ENCODE results near the gene NOCT. TPM values are rescaled to one million over a fixed set of nuclear protein-coding genes. Genes with fewer than 3 reads are reported as not detected.

NOCT gene
- polyA plus RNA-seq, 1 donor from 2014 or later: 5.1 TPM

DNA sequence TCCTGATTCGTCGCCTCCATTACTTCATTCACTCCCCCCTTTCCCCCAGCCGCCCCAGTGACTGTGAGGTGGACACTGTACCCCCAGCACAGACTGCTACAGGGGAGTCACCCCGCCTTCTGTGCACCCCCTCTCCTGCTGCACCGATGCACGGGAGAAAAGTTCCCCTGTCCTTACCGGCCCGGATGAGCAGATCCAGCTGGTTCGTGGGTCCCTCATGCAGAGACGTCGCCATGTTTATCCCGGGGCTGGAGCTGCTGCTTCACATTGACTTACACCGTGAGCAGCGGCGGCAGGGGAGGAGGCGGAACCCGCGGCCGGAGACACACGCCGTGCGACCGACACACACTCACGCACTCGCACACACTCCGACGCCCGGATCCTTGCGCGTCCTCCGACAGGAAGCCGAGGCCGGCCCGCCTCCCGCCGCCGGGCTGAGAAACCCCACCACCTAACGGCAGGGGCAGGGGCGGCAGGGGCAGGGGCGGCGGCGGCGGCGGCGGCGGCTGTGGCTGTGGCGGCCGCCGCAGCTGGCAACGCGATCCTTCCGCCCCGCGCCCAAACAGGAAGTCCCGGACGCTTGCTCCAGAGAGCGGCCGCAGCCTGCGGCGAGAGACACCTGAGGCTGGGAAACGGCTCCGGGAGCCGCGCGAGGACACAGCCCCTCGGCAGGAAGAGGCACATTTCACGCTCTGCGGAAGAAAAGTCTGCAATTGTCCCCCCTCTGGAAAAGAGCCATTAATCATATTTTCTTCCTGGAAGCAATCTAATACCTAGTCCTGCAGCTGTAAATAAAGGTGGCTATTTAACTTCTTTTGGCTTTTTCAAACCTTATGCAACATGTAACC is 68.6 kb downstream of the NOCT start:
- Histone ChIP-seq H3K9me2 (ENCODE audit: insufficient read depth, low read length) (no peaks in the 10 kb centered on the region), H3K4me3 (ENCODE audit: low read length) (peak overlapping the region; percentile 89), H2AFZ (ENCODE audit: low read depth, low read length) (peak overlapping the region; percentile 25), H3K36me3 (ENCODE audit: insufficient read depth, low read length) (no peaks in the 10 kb centered on the region), H3K79me2 (replicated peaks; ENCODE audit: insufficient read depth, low read length) (peaks cover 23% of the 10 kb centered on the region), H3K9ac (ENCODE audit: low read length) (peak overlapping the region; percentile 76), H4K20me1 (ENCODE audit: insufficient read depth) (no peaks in the 10 kb centered on the region), H3K9me3 (ENCODE audit: low read length) (no peaks in the 10 kb centered on the region), H3K4me2 (ENCODE audit: low read length) (peak overlapping the region; percentile 88), H3K27ac (ENCODE audit: low read length) (peak overlapping the region; percentile 85), H3F3A (ENCODE audit: insufficient read depth, low read length, poor library complexity, severe bottlenecking) (peaks cover 7% of the 10 kb centered on the region), H3K27me3 (ENCODE audit: insufficient read depth, low read depth, low read length) (no peaks in the 10 kb centered on the region)
- TF ChIP-seq POLR2AphosphoS5 (IDR thresholded peaks at IDR 0.05) (peak; percentile 62), RAD21 (conservative IDR thresholded peaks at IDR 0.05) (peak; percentile 27), MXI1 (conservative IDR thresholded peaks at IDR 0.05; ENCODE audit: poor library complexity, severe bottlenecking) (peak; percentile 80), EP300 (conservative IDR thresholded peaks at IDR 0.05; ENCODE audit: poor library complexity, severe bottlenecking) (peak; percentile 39), SMC3 (conservative IDR thresholded peaks at IDR 0.05; ENCODE audit: poor library complexity) (no peak), EZH2 (IDR thresholded peaks at IDR 0.05; ENCODE audit: borderline replicate concordance, insufficient read depth, low read length, poor library complexity, severe bottlenecking) (no peak), TAF1 (IDR thresholded peaks at IDR 0.05; ENCODE audit: low read depth) (no peak)
- TF ChIP-seq, protein P1, sequence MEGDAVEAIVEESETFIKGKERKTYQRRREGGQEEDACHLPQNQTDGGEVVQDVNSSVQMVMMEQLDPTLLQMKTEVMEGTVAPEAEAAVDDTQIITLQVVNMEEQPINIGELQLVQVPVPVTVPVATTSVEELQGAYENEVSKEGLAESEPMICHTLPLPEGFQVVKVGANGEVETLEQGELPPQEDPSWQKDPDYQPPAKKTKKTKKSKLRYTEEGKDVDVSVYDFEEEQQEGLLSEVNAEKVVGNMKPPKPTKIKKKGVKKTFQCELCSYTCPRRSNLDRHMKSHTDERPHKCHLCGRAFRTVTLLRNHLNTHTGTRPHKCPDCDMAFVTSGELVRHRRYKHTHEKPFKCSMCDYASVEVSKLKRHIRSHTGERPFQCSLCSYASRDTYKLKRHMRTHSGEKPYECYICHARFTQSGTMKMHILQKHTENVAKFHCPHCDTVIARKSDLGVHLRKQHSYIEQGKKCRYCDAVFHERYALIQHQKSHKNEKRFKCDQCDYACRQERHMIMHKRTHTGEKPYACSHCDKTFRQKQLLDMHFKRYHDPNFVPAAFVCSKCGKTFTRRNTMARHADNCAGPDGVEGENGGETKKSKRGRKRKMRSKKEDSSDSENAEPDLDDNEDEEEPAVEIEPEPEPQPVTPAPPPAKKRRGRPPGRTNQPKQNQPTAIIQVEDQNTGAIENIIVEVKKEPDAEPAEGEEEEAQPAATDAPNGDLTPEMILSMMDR (IDR thresholded peaks at IDR 0.05; ENCODE audit: poor library complexity, severe bottlenecking): peak; percentile 76
- TF ChIP-seq, protein P2, sequence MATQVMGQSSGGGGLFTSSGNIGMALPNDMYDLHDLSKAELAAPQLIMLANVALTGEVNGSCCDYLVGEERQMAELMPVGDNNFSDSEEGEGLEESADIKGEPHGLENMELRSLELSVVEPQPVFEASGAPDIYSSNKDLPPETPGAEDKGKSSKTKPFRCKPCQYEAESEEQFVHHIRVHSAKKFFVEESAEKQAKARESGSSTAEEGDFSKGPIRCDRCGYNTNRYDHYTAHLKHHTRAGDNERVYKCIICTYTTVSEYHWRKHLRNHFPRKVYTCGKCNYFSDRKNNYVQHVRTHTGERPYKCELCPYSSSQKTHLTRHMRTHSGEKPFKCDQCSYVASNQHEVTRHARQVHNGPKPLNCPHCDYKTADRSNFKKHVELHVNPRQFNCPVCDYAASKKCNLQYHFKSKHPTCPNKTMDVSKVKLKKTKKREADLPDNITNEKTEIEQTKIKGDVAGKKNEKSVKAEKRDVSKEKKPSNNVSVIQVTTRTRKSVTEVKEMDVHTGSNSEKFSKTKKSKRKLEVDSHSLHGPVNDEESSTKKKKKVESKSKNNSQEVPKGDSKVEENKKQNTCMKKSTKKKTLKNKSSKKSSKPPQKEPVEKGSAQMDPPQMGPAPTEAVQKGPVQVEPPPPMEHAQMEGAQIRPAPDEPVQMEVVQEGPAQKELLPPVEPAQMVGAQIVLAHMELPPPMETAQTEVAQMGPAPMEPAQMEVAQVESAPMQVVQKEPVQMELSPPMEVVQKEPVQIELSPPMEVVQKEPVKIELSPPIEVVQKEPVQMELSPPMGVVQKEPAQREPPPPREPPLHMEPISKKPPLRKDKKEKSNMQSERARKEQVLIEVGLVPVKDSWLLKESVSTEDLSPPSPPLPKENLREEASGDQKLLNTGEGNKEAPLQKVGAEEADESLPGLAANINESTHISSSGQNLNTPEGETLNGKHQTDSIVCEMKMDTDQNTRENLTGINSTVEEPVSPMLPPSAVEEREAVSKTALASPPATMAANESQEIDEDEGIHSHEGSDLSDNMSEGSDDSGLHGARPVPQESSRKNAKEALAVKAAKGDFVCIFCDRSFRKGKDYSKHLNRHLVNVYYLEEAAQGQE (IDR thresholded peaks at IDR 0.05; ENCODE audit: borderline replicate concordance): peak; percentile 45

DNA sequence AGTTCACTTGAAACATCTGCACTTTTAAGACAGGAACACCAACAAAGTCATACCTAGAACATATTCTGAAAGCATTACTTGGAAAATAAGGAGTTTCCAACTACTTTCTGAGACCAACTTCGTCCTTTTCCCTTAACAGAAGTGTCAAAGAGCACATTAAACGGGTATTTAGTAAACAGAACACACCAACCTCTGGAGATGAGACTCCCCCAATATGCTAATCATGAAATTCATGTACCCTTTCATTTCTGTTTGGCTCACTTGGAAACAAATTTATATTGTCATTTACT is 69.2 kb downstream of the NOCT start:
- Histone ChIP-seq H3F3A (ENCODE audit: insufficient read depth, low read length, poor library complexity, severe bottlenecking) (peaks cover 7% of the 10 kb centered on the region), H3K9me2 (ENCODE audit: insufficient read depth, low read length) (no peaks in the 10 kb centered on the region), H3K36me3 (ENCODE audit: insufficient read depth, low read length) (no peaks in the 10 kb centered on the region), H3K9ac (ENCODE audit: low read length) (peak overlapping the region; percentile 76), H2AFZ (ENCODE audit: low read depth, low read length) (no peak overlapping the region), H3K27ac (ENCODE audit: low read length) (peak overlapping the region; percentile 62), H3K4me3 (ENCODE audit: low read length) (peak overlapping the region; percentile 89), H3K9me3 (ENCODE audit: low read length) (no peaks in the 10 kb centered on the region), H3K79me2 (replicated peaks; ENCODE audit: insufficient read depth, low read length) (peaks cover 18% of the 10 kb centered on the region), H3K4me2 (ENCODE audit: low read length) (peak overlapping the region; percentile 88), H4K20me1 (ENCODE audit: insufficient read depth) (no peaks in the 10 kb centered on the region), H3K27me3 (ENCODE audit: insufficient read depth, low read depth, low read length) (no peaks in the 10 kb centered on the region)
- TF ChIP-seq, protein P2 (IDR thresholded peaks at IDR 0.05; ENCODE audit: borderline replicate concordance): no peak
- no peak for TF ChIP-seq RAD21 (conservative IDR thresholded peaks at IDR 0.05)
- TF ChIP-seq MXI1 (conservative IDR thresholded peaks at IDR 0.05; ENCODE audit: poor library complexity, severe bottlenecking): no peak
- TF ChIP-seq, protein P1 (IDR thresholded peaks at IDR 0.05; ENCODE audit: poor library complexity, severe bottlenecking): no peak
- no peak for TF ChIP-seq SMC3 (conservative IDR thresholded peaks at IDR 0.05; ENCODE audit: poor library complexity)
- no peak for TF ChIP-seq TAF1 (IDR thresholded peaks at IDR 0.05; ENCODE audit: low read depth)
- no peak for TF ChIP-seq POLR2AphosphoS5 (IDR thresholded peaks at IDR 0.05)
- TF ChIP-seq EZH2 (IDR thresholded peaks at IDR 0.05; ENCODE audit: borderline replicate concordance, insufficient read depth, low read length, poor library complexity, severe bottlenecking): no peak
